IMR-90 (cell line): ENCODE data around the gene MAPK11. TPM values are rescaled to one million over a fixed set of nuclear protein-coding genes. Genes with fewer than 3 reads are reported as not detected.

ENCODE experiments used
- ATAC-seq: fragments of 200-7000 bp; cut with Tn5 transposase; 2 replicates; pipeline ENCODE4 v1.9.1; 2020; ENCODE audit warnings: low read depth, mild to moderate bottlenecking, moderate library complexity
- BruUV-seq: library from RNA; stranded (reverse); fragments of 400-500 nt; replicated peaks from 2 replicates; lab custom pipeline; 2021; lab: Mats Ljungman, UMichigan
- CTCF ChIA-PET: fragments of 300-600 bp; formaldehyde crosslinking; extraction: SDS; loops from one replicate; lab custom pipeline; 2021; ENCODE audit warnings: antibody characterized with exemption; lab: Yijun Ruan, JAX
- POLR2A ChIA-PET: fragments of 300-600 bp; sonication (Branson Sonifier 250); formaldehyde crosslinking; loops from one replicate; lab custom pipeline; 2022; ENCODE audit warnings: antibody characterized with exemption; ENCODE audit not compliant: unreplicated experiment; lab: Charles Lee
- DNase-seq: peaks from one replicate; pipeline ENCODE4 v3.0.0; 2013
- H2AFZ ChIP-seq: replicated peaks from 2 replicates; pipeline ENCODE3; 2013; ENCODE audit warnings: low read length, mild to moderate bottlenecking; ENCODE audit not compliant: poor library complexity
- H2AK5ac ChIP-seq: 2 replicates; pipeline ENCODE4 v1.6.1; 2013; ENCODE audit warnings: low read depth, low read length, inconsistent platforms
- H2AK9ac ChIP-seq: replicated peaks from 2 replicates; pipeline ENCODE3; 2013; ENCODE audit warnings: mild to moderate bottlenecking, low read depth, low read length, moderate library complexity; ENCODE audit not compliant: poor library complexity
- H2BK120ac ChIP-seq: 2 replicates; pipeline ENCODE4 v1.6.1; 2013; ENCODE audit warnings: low read depth, low read length, inconsistent platforms
- H2BK15ac ChIP-seq: 3 replicates; pipeline ENCODE4 v1.6.1; 2013; ENCODE audit warnings: low read depth, low read length, inconsistent platforms
- H2BK20ac ChIP-seq: 2 replicates; pipeline ENCODE4 v1.6.1; 2013; ENCODE audit warnings: low read depth, mild to moderate bottlenecking, inconsistent platforms, low read length, moderate library complexity
- H2BK5ac ChIP-seq: 2 replicates; pipeline ENCODE4 v1.6.1; 2013; ENCODE audit warnings: mild to moderate bottlenecking, low read depth, low read length, inconsistent platforms; ENCODE audit not compliant: poor library complexity, severe bottlenecking
- H3K14ac ChIP-seq: replicated peaks from 2 replicates; pipeline ENCODE4 v1.6.1; 2013; ENCODE audit warnings: low read depth, low read length, inconsistent platforms
- H3K18ac ChIP-seq: 2 replicates; pipeline ENCODE4 v1.6.1; 2013; ENCODE audit warnings: low read depth, low read length, control low read depth
- H3K23ac ChIP-seq: 2 replicates; pipeline ENCODE4 v1.6.1; 2013; ENCODE audit warnings: low read depth, low read length, inconsistent platforms
- H3K27ac ChIP-seq: 2 replicates; pipeline ENCODE4 v1.5.1; 2013; ENCODE audit warnings: mild to moderate bottlenecking, control low read depth, low read length; ENCODE audit not compliant: insufficient read depth
- H3K27me3 ChIP-seq: 2 replicates; pipeline ENCODE4 v1.6.1; 2013; ENCODE audit warnings: low read length; ENCODE audit not compliant: control insufficient read depth, insufficient read depth
- H3K36me3 ChIP-seq: 2 replicates; pipeline ENCODE4 v1.6.1; 2013; ENCODE audit warnings: low read length, mixed read lengths; ENCODE audit not compliant: control insufficient read depth, insufficient read depth
- H3K4ac ChIP-seq: 2 replicates; pipeline ENCODE4 v1.6.1; 2013; ENCODE audit warnings: low read depth, low read length, inconsistent platforms
- H3K4me1 ChIP-seq: 2 replicates; pipeline ENCODE4 v1.6.1; 2013; ENCODE audit warnings: low read length, mixed read lengths; ENCODE audit not compliant: control insufficient read depth, insufficient read depth
- H3K4me2 ChIP-seq: 2 replicates; pipeline ENCODE4 v1.6.1; 2013; ENCODE audit warnings: low read depth, mild to moderate bottlenecking, control low read depth, low read length, moderate library complexity
- H3K4me3 ChIP-seq: 2 replicates; pipeline ENCODE4 v1.5.1; 2013; ENCODE audit warnings: low read depth, mild to moderate bottlenecking, control low read depth, low read length, moderate library complexity; ENCODE audit not compliant: insufficient read depth
- H3K56ac ChIP-seq: 2 replicates; pipeline ENCODE4 v1.6.1; 2013; ENCODE audit warnings: low read length, inconsistent platforms; ENCODE audit not compliant: insufficient read depth; ENCODE audit errors: extremely low read depth
- H3K79me1 ChIP-seq, 2 experiments: 2 replicates each; pipeline ENCODE4 v1.6.1; 2013; ENCODE audit warnings: low read length in 2 of 2, inconsistent platforms in 1 of 2, low read depth in 1 of 2
- H3K9ac ChIP-seq: 2 replicates; pipeline ENCODE4 v1.6.1; 2013; ENCODE audit warnings: low read depth, low read length, control low read depth
- H3K9me1 ChIP-seq: 2 replicates; pipeline ENCODE4 v1.6.1; 2013; ENCODE audit warnings: low read length, inconsistent platforms; ENCODE audit not compliant: insufficient read depth
- H3K9me3 ChIP-seq: 2 replicates; pipeline ENCODE4 v1.6.1; 2013; ENCODE audit warnings: low read length; ENCODE audit not compliant: control insufficient read depth, insufficient read depth
- H4K20me1 ChIP-seq: 2 replicates; pipeline ENCODE4 v1.6.1; 2013; ENCODE audit warnings: low read length, inconsistent platforms; ENCODE audit not compliant: insufficient read depth
- H4K5ac ChIP-seq: 2 replicates; pipeline ENCODE4 v1.6.1; 2013; ENCODE audit warnings: mild to moderate bottlenecking, low read depth, low read length, control low read depth
- H4K8ac ChIP-seq, 2 experiments: 2 replicates each; pipeline ENCODE4 v1.6.1; 2013; ENCODE audit warnings: low read depth in 2 of 2, low read length in 2 of 2, control low read depth in 1 of 2, inconsistent platforms in 1 of 2
- H4K91ac ChIP-seq: 2 replicates; pipeline ENCODE4 v1.6.1; 2013; ENCODE audit warnings: low read depth, low read length, inconsistent platforms; ENCODE audit not compliant: insufficient read depth
- BHLHE40 ChIP-seq: fragments of 150-350 bp; IDR thresholded peaks from 2 replicates; pipeline ENCODE4 v1.6.1; 2016; ENCODE audit warnings: mild to moderate bottlenecking, low read depth, low read length
- CEBPB ChIP-seq: IDR thresholded peaks from 2 replicates; pipeline ENCODE4 v1.6.1; 2012; ENCODE audit warnings: low read depth, low read length, improper control_type of control experiment
- CHD1 ChIP-seq: IDR thresholded peaks from 2 replicates; pipeline ENCODE4 v1.6.1; 2012; ENCODE audit warnings: low read depth, low read length, improper control_type of control experiment
- CTCF ChIP-seq: conservative IDR thresholded peaks from 2 replicates; pipeline ENCODE4 v1.5.1; 2012; ENCODE audit warnings: mild to moderate bottlenecking, low read depth, low read length, improper control_type of control experiment
- ELK1 ChIP-seq: fragments of 150-350 bp; IDR thresholded peaks from 2 replicates; pipeline ENCODE4 v1.6.1; 2016; ENCODE audit warnings: low read depth, mild to moderate bottlenecking, low read length, moderate library complexity, borderline replicate concordance
- FOS ChIP-seq: fragments of 150-350 bp; IDR thresholded peaks from 2 replicates; pipeline ENCODE4 v1.6.1; 2016; ENCODE audit warnings: low read depth, low read length
- MAFK ChIP-seq: IDR thresholded peaks from 2 replicates; pipeline ENCODE4 v1.6.1; 2012; ENCODE audit warnings: low read depth, low read length, improper control_type of control experiment
- MAZ ChIP-seq: IDR thresholded peaks from 2 replicates; pipeline ENCODE4 v1.6.1; 2012; ENCODE audit warnings: low read depth, mild to moderate bottlenecking, low read length, improper control_type of control experiment, moderate library complexity, borderline replicate concordance
- MXI1 ChIP-seq: IDR thresholded peaks from 2 replicates; pipeline ENCODE4 v1.6.1; 2012; ENCODE audit warnings: low read depth, mild to moderate bottlenecking, low read length, moderate library complexity, borderline replicate concordance
- NFE2L2 ChIP-seq: fragments of 150-350 bp; IDR thresholded peaks from 2 replicates; pipeline ENCODE4 v1.6.1; 2016; ENCODE audit warnings: low read depth, mild to moderate bottlenecking, low read length
- POLR2A ChIP-seq: IDR thresholded peaks from 2 replicates; pipeline ENCODE4 v1.6.1; 2012; ENCODE audit warnings: mild to moderate bottlenecking, low read depth, low read length
- RAD21 ChIP-seq: IDR thresholded peaks from 2 replicates; pipeline ENCODE4 v1.6.1; 2012; ENCODE audit warnings: low read length, improper control_type of control experiment
- RFX5 ChIP-seq: IDR thresholded peaks from 2 replicates; pipeline ENCODE4 v1.8.0; 2012; ENCODE audit warnings: low read depth, mild to moderate bottlenecking, low read length, moderate library complexity
- SMC3 ChIP-seq: fragments of 150-350 bp; IDR thresholded peaks from 2 replicates; pipeline ENCODE4 v1.6.1; 2016; ENCODE audit warnings: low read depth, mild to moderate bottlenecking, antibody characterized with exemption, low read length, moderate library complexity
- USF2 ChIP-seq: fragments of 150-350 bp; IDR thresholded peaks from 2 replicates; pipeline ENCODE4 v1.6.1; 2017; ENCODE audit warnings: mild to moderate bottlenecking, antibody characterized with exemption, low read length, low read depth
- WGBS, 2 experiments: methylation state at CpG; one replicate each; pipeline versions ENCODE4 v1.1.5 to v1.1.7; 2013; ENCODE audit warnings: missing lambda C conversion rate in 2 of 2; ENCODE audit not compliant: insufficient read length in 1 of 2; ENCODE audit errors: extremely low coverage in 2 of 2; 5-methylcytosine and 5-hydroxymethylcytosine counted together
- dilution Hi-C: fragments of 300-500 bp; cut with HindIII; formaldehyde crosslinking; loops from one replicate; pipeline ENCODE4 v1.14.3; 2018; ENCODE audit warnings: low sequenced_read_pairs; ENCODE audit not compliant: unreplicated experiment
- in situ Hi-C: fragments of 300-500 bp; cut with MboI; formaldehyde crosslinking; loops from 3 replicates; pipeline ENCODE4 v1.14.3; 2019; ENCODE audit warnings: low sequenced_read_pairs, inconsistent platforms, mixed read lengths
- intact Hi-C: fragments of 100-400 bp; cut with micrococcal nuclease; formaldehyde crosslinking; loops from 2 replicates; pipeline ENCODE4 v1.10.0; 2022
- polyA plus RNA-seq, 3 experiments: library from polyadenylated mRNA; depleted of rRNA; stranded (reverse); fragments of >200 nt; gene quantifications; 2 replicates each; pipeline ENCODE4 v1.2.3, GENCODE V29; 2012; ENCODE audit warnings: low replicate concordance in 1 of 3
- total RNA-seq: library from RNA; depleted of rRNA; stranded (reverse); fragments of >200 nt; gene quantifications from 2 replicates; pipeline ENCODE4 v1.2.3, GENCODE V29; 2012

Gene MAPK11
- total and polyA plus RNA-seq, 2 of the 4 experiments (the other 2 are of a cell fraction), result 8.1 to 14.4 TPM

- H4K20me1 ChIP-seq, result peaks cover 22% of the 10 kb centered on the region
- CTCF ChIA-PET, result no interaction called here
- peak overlapping the region; percentile 53; the same call in 1 of the 2 replicates for H3K23ac ChIP-seq
Measured at GRCh38 chr22:50308986-50309600, 38.9 kb upstream of the MAPK11 start.

More at GRCh38 chr22:50308986-50309600, 38.9 kb upstream of the MAPK11 start:
- Histone ChIP-seq H2BK15ac (peak overlapping the region; percentile 94; the same call in 2 of the 3 replicates), H3K56ac (no peak overlapping the region), H3K27ac (peak overlapping the region; percentile 67), H2AK5ac (peak overlapping the region; percentile 95), H3K27me3 (no peaks in the 10 kb centered on the region), H3K9me1 (peaks cover 18% of the 10 kb centered on the region), H4K91ac (peak overlapping the region; percentile 97), H2BK5ac (peak overlapping the region; percentile 92), H2AK9ac (peak overlapping the region; percentile 92), H3K9me3 (no peaks in the 10 kb centered on the region), H3K4ac (peak overlapping the region; percentile 96), H3K79me1 (peaks cover 0 to 27% of the 10 kb centered on the region in 2 experiments; a peak in 1 of 4 replicates), H2AFZ (peak overlapping the region; percentile 81), H3K9ac (peak overlapping the region; percentile 50), H3K4me2 (peak overlapping the region; percentile 15; the same call in 1 of the 2 replicates), H3K4me1 (peaks cover 27% of the 10 kb centered on the region), H4K8ac (peak overlapping the region; percentile 88 to 93; a peak in 3 of 4 replicates), H4K5ac (peak overlapping the region; percentile 95), H3K14ac (peak overlapping the region; percentile 86), H3K18ac (peak overlapping the region; percentile 78), H2BK120ac (peak overlapping the region; percentile 86), H2BK20ac (peak overlapping the region; percentile 79), H3K4me3 (no peak overlapping the region), H3K36me3 (peaks cover 10% of the 10 kb centered on the region; the same call in 1 of the 2 replicates)
- POLR2A ChIA-PET, result interaction anchor here (1.4 kb wide), 1 partner anchor 14 kb away, joined by 4 read pairs; no protein-coding TSS in a partner anchor
- TF ChIP-seq NFE2L2 (no peak), CTCF (no peak), ELK1 (no peak), USF2 (no peak), RFX5 (no peak), POLR2A (no peak), MAZ (no peak), BHLHE40 (no peak), CHD1 (no peak), MXI1 (no peak), CEBPB (no peak), MAFK (no peak), RAD21 (no peak), SMC3 (no peak), FOS (no peak)
- dilution Hi-C loops, result no loop called here
- in situ Hi-C loops, result no loop called here
- ATAC-seq (no peak), DNase-seq (no peak)
- intact Hi-C loops, result loop anchor here (5.0 kb wide), 1 partner anchor 37 kb away; the partner anchor contains the start of gene MAPK11
- BruUV-seq, result no TSS peak
- 63% methylated on average over 4 of the region's 9 CpGs; no CpG with 5 or more reads in 1 of the 2 experiments for WGBS, 2 experiments
